HCT116 (cell line): ENCODE data around the gene TTC29. TPM values are rescaled to one million over a fixed set of nuclear protein-coding genes. Genes with fewer than 3 reads are reported as not detected.
"Not testable (repeated sequence)": the region's sequence is repeated elsewhere in the genome, so short reads cannot be mapped to it uniquely, and the experiment has no call there.

Experiments
- ATAC-seq: fragments of 200-7000 bp; cut with Tn5 transposase; 2 replicates; pipeline ENCODE4 v1.9.1; 2020; ENCODE audit warnings: mild to moderate bottlenecking, moderate library complexity
- BruUV-seq: library from RNA; stranded (reverse); fragments of 400-500 nt; replicated peaks from 2 replicates; lab custom pipeline; 2021; lab: Mats Ljungman, UMichigan
- CTCF ChIA-PET: fragments of 300-600 bp; sonication (Branson Sonifier 250); formaldehyde crosslinking; loops from one replicate; lab custom pipeline; 2021; ENCODE audit warnings: antibody characterized with exemption; lab: Charles Lee
- POLR2A ChIA-PET: fragments of 300-600, 350-600 bp; sonication (Branson Sonifier 250); formaldehyde crosslinking; loops from one replicate; lab custom pipeline; 2021; ENCODE audit warnings: antibody characterized with exemption; lab: Charles Lee
- RAD21 ChIA-PET, 2 experiments: fragments of 300-600 bp; sonication (Branson Sonifier 250); formaldehyde crosslinking; loops; one replicate each; lab custom pipeline; 2023; ENCODE audit warnings: low total read pairs in 2 of 2; ENCODE audit not compliant: uncharacterized antibody in 2 of 2, unreplicated experiment in 2 of 2, low non-redundant PET in 1 of 2; lab: Charles Lee
- DNase-seq: peaks from one replicate; pipeline ENCODE4 v3.0.0-alpha.2; 2010; ENCODE audit warnings: low read depth, low spot score
- H2AFZ ChIP-seq: fragments of 200-600 bp; shearing (Covaris generic), sonication (generic); 2 replicates; pipeline ENCODE4 v1.6.1; 2017; ENCODE audit warnings: low read depth, mixed run types, mixed read lengths, antibody characterized with exemption, low read length; ENCODE audit not compliant: poor library complexity, severe bottlenecking
- H3K27ac ChIP-seq: 2 replicates; pipeline ENCODE4 v1.5.1; 2012; ENCODE audit warnings: low read depth, low read length
- H3K27me3 ChIP-seq: fragments of 200-600 bp; sonication (generic); 2 replicates; pipeline ENCODE4 v1.6.1; 2016; ENCODE audit warnings: mixed run types, low read length, mixed read lengths; ENCODE audit not compliant: insufficient read depth
- H3K36me3 ChIP-seq, 2 experiments: fragments of 200-500 bp in 1 of 2; fragments of 200-600 bp in 1 of 2; sonication (Bioruptor generic) in 1 of 2; sonication (generic) in 1 of 2; 2 replicates each; pipeline versions ENCODE4 v1.5.1 to v1.6.1; 2014 to 2016; ENCODE audit warnings: low read length in 2 of 2, inconsistent platforms in 1 of 2, mixed read lengths in 1 of 2, mixed run types in 1 of 2; ENCODE audit not compliant: insufficient read depth in 2 of 2, control insufficient read depth in 1 of 2
- H3K4me1 ChIP-seq, 2 experiments: fragments of 200-600 bp in 1 of 2; sonication (generic) in 1 of 2; 2 replicates each; pipeline versions ENCODE4 v1.5.1 to v1.6.1; 2012 to 2017; ENCODE audit warnings: low read length in 2 of 2, inconsistent platforms in 1 of 2, mild to moderate bottlenecking in 1 of 2, mixed read lengths in 1 of 2, mixed run types in 1 of 2, moderate library complexity in 1 of 2; ENCODE audit not compliant: insufficient read depth in 2 of 2, control insufficient read depth in 1 of 2
- H3K4me2 ChIP-seq: fragments of 200-600 bp; sonication (generic); 2 replicates; pipeline ENCODE4 v1.6.1; 2017; ENCODE audit warnings: mixed run types, low read length, mixed read lengths
- H3K4me3 ChIP-seq, 2 experiments: fragments of 200-600 bp in 1 of 2; sonication (generic) in 1 of 2; replicated peaks in 1 of 2; 2 replicates each; pipeline ENCODE4 v1.5.1; 2011 to 2016; ENCODE audit warnings: low read length in 2 of 2, control low read depth in 1 of 2, low read depth in 1 of 2, mild to moderate bottlenecking in 1 of 2, mixed read lengths in 1 of 2, mixed run types in 1 of 2
- H3K79me2 ChIP-seq: fragments of 200-600 bp; sonication (generic); 2 replicates; pipeline ENCODE4 v1.6.1; 2017; ENCODE audit warnings: mild to moderate bottlenecking, mixed run types, low read length, moderate library complexity, mixed read lengths; ENCODE audit not compliant: insufficient read depth
- H3K9ac ChIP-seq: fragments of 200-600 bp; sonication (generic); 2 replicates; pipeline ENCODE4 v1.6.1; 2016; ENCODE audit warnings: low read length, mixed read lengths
- H3K9me2 ChIP-seq: fragments of 200-600 bp; sonication (generic), shearing (Covaris generic); 2 replicates; pipeline ENCODE4 v1.6.1; 2017; ENCODE audit warnings: mixed run types, mild to moderate bottlenecking, moderate library complexity; ENCODE audit not compliant: insufficient read depth
- H3K9me3 ChIP-seq, 2 experiments: fragments of 200-500 bp in 1 of 2; fragments of 200-600 bp in 1 of 2; sonication (Bioruptor generic) in 1 of 2; sonication (generic) in 1 of 2; 2 replicates each; pipeline ENCODE4 v1.6.1; 2014 to 2017; ENCODE audit warnings: low read length in 2 of 2, mixed read lengths in 2 of 2, inconsistent platforms in 1 of 2, low read depth in 1 of 2, mild to moderate bottlenecking in 1 of 2, mixed run types in 1 of 2, moderate library complexity in 1 of 2; ENCODE audit not compliant: control insufficient read depth in 1 of 2, insufficient read depth in 1 of 2
- H4K20me1 ChIP-seq: fragments of 200-600 bp; sonication (generic), shearing (Covaris generic); 2 replicates; pipeline ENCODE4 v1.6.1; 2017; ENCODE audit warnings: mixed run types, mild to moderate bottlenecking, moderate library complexity; ENCODE audit not compliant: insufficient read depth
- CBX3 ChIP-seq: IDR thresholded peaks from 2 replicates; pipeline ENCODE4 v1.6.1; 2012; ENCODE audit warnings: low read depth
- CEBPB ChIP-seq: IDR thresholded peaks from 2 replicates; pipeline ENCODE4 v1.6.1; 2012; ENCODE audit warnings: low read depth
- EGR1 ChIP-seq: IDR thresholded peaks from 2 replicates; pipeline ENCODE4 v1.6.1; 2012; ENCODE audit warnings: low read depth
- ELF1 ChIP-seq: IDR thresholded peaks from 2 replicates; pipeline ENCODE4 v1.6.1; 2012; ENCODE audit warnings: low read depth, borderline replicate concordance
- EZH2 ChIP-seq: fragments of 200-600 bp; sonication (generic); IDR thresholded peaks from 2 replicates; pipeline ENCODE4 v1.6.1; 2017; ENCODE audit warnings: antibody characterized with exemption, mixed run types
- EZH2phosphoT487 ChIP-seq: fragments of 200-600 bp; IDR thresholded peaks from 2 replicates; pipeline ENCODE4 v1.6.1; 2018; ENCODE audit warnings: antibody characterized with exemption, borderline replicate concordance
- FOSL1 ChIP-seq: IDR thresholded peaks from 2 replicates; pipeline ENCODE4 v1.6.1; 2012; ENCODE audit warnings: low read depth
- JUND ChIP-seq: IDR thresholded peaks from 2 replicates; pipeline ENCODE4 v1.6.1; 2012
- POLR2A ChIP-seq: IDR thresholded peaks from 2 replicates; pipeline ENCODE4 v1.7.0; 2011; ENCODE audit warnings: borderline replicate concordance; ENCODE audit not compliant: insufficient read depth, insufficient read length; ENCODE audit errors: extremely low read depth
- RAD21 ChIP-seq: IDR thresholded peaks from 2 replicates; pipeline ENCODE4 v1.6.1; 2012; ENCODE audit warnings: low read depth, mild to moderate bottlenecking
- SIN3A ChIP-seq: IDR thresholded peaks from 2 replicates; pipeline ENCODE4 v1.6.1; 2012; ENCODE audit warnings: low read depth
- SP1 ChIP-seq: IDR thresholded peaks from 2 replicates; pipeline ENCODE4 v1.6.1; 2012; ENCODE audit warnings: low read depth
- SRF ChIP-seq: IDR thresholded peaks from 2 replicates; pipeline ENCODE4 v1.6.1; 2012; ENCODE audit warnings: low read depth
- TCF7L2 ChIP-seq: IDR thresholded peaks from 2 replicates; pipeline ENCODE4 v1.7.0; 2011; ENCODE audit warnings: borderline replicate concordance, inconsistent platforms; ENCODE audit not compliant: insufficient read depth, insufficient read length; ENCODE audit errors: extremely low read depth
- YY1 ChIP-seq: IDR thresholded peaks from 2 replicates; pipeline ENCODE4 v1.6.1; 2011; ENCODE audit warnings: low read length, low read depth, moderate library complexity, mild to moderate bottlenecking; ENCODE audit not compliant: insufficient replicate concordance; ENCODE audit errors: extremely low read depth
- intact Hi-C: fragments of 100-400 bp; cut with micrococcal nuclease; formaldehyde crosslinking; loops from 2 replicates; pipeline ENCODE4 v1.10.0; 2022
- total RNA-seq: library from RNA; stranded (reverse); gene quantifications from one replicate; pipeline ENCODE4 v1.2.1, GENCODE V29; 2021; ENCODE audit not compliant: unreplicated experiment
- TF ChIP-seq, protein P1 (sequence below): IDR thresholded peaks from 2 replicates; pipeline ENCODE4 v1.6.1; 2012
- TF ChIP-seq, protein P2 (sequence below): IDR thresholded peaks from 2 replicates; pipeline ENCODE4 v1.6.1; 2012
- TF ChIP-seq, protein P3 (sequence below), 3 experiments: fragments of 200-600 bp in 1 of 3; sonication (generic) in 1 of 3; IDR thresholded peaks in 2 of 3; conservative IDR thresholded peaks in 1 of 3; 2 replicates each; pipeline ENCODE4 v1.5.1; 2012 to 2017; ENCODE audit warnings: low read depth in 2 of 3, low read length in 2 of 3, antibody characterized with exemption in 1 of 3, borderline replicate concordance in 1 of 3, control low read depth in 1 of 3, mild to moderate bottlenecking in 1 of 3, mixed read lengths in 1 of 3, mixed run types in 1 of 3, moderate library complexity in 1 of 3; ENCODE audit not compliant: insufficient read depth in 1 of 3

TTC29 gene
- total RNA-seq, 1 experiment from 2014 or later: not detected

DNA sequence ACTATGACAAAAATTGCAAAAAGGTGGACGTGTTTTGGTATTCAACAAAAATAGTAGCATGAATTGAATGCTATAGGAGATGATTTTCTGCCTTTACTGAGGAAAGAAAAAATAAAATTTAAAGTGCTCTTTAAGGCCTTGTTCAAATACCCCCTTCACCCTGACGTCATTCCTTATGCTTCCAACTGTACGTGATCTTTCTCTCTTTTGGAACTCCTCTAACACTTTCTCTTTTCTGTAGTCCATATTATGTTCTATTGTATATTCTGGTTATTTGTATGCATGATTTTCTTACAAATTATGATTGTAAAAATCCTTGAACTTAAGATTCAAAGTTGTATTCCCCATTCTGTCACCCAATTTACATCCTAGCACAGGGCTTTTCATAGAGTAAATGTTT is 206.5 kb downstream of the TTC29 start:
- BruUV-seq: no TSS peak
- intact Hi-C loops: no loop called here
- H3K9ac ChIP-seq: no peak overlapping the region

DNA sequence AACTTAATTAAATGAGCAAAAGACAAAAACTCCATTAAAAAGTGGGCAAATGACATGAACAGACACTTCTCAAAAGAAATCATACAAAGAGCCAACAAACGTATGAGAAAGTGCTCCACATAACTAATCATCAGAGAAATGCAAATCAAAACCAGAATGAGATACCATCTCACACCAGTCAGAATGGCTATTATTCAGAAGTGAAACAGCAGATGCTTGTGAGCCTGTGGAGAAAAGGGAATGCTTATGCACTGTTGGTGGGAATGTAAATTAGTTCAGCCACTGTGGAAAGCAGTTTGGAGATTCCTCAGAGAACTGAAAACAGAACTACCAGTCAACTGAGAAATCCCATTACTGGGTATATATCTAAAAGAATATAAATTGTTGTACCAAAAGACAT is 222.1 kb downstream of the TTC29 start:
- H3K27ac ChIP-seq, H3K4me3 ChIP-seq, H3K9ac ChIP-seq, H3K9me3 ChIP-seq, H3K4me1 ChIP-seq, ATAC-seq, H3K36me3 ChIP-seq, H4K20me1 ChIP-seq, H2AFZ ChIP-seq, H3K27me3 ChIP-seq, H3K79me2 ChIP-seq, POLR2A ChIA-PET, DNase-seq, RAD21 ChIA-PET, intact Hi-C loops, CTCF ChIA-PET, H3K4me2 ChIP-seq, H3K9me2 ChIP-seq, BruUV-seq: not testable (repeated sequence)

More for the DNA sequence above, 206.5 kb downstream of the TTC29 start:
- Histone ChIP-seq H3K4me2 (no peak overlapping the region), H3K4me3 (no peak overlapping the region), H3K36me3 (no peaks in the 10 kb centered on the region), H2AFZ (no peak overlapping the region), H3K27me3 (peaks cover 16% of the 10 kb centered on the region), H3K4me1 (no peaks in the 10 kb centered on the region), H3K79me2 (no peaks in the 10 kb centered on the region), H4K20me1 (no peaks in the 10 kb centered on the region), H3K9me2 (no peaks in the 10 kb centered on the region), H3K9me3 (no peaks in the 10 kb centered on the region), H3K27ac (no peak overlapping the region)
- DNase-seq (no peak), ATAC-seq (no peak)
- POLR2A ChIA-PET: no interaction called here
- no peak for TF ChIP-seq YY1
- TF ChIP-seq CBX3: no peak
- TF ChIP-seq SP1: no peak
- no peak for TF ChIP-seq EZH2phosphoT487
- TF ChIP-seq CEBPB: no peak
- no peak for TF ChIP-seq POLR2A
- no peak for TF ChIP-seq RAD21
- TF ChIP-seq JUND: no peak
- TF ChIP-seq SRF: no peak
- TF ChIP-seq SIN3A: no peak
- no peak for TF ChIP-seq EZH2
- no peak for TF ChIP-seq TCF7L2
- TF ChIP-seq, protein P1, sequence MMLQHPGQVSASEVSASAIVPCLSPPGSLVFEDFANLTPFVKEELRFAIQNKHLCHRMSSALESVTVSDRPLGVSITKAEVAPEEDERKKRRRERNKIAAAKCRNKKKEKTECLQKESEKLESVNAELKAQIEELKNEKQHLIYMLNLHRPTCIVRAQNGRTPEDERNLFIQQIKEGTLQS: no peak
- no peak for TF ChIP-seq EGR1
- TF ChIP-seq, protein P2, sequence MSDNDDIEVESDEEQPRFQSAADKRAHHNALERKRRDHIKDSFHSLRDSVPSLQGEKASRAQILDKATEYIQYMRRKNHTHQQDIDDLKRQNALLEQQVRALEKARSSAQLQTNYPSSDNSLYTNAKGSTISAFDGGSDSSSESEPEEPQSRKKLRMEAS: no peak
- TF ChIP-seq FOSL1: no peak
- no peak for TF ChIP-seq ELF1
- TF ChIP-seq, protein P3, sequence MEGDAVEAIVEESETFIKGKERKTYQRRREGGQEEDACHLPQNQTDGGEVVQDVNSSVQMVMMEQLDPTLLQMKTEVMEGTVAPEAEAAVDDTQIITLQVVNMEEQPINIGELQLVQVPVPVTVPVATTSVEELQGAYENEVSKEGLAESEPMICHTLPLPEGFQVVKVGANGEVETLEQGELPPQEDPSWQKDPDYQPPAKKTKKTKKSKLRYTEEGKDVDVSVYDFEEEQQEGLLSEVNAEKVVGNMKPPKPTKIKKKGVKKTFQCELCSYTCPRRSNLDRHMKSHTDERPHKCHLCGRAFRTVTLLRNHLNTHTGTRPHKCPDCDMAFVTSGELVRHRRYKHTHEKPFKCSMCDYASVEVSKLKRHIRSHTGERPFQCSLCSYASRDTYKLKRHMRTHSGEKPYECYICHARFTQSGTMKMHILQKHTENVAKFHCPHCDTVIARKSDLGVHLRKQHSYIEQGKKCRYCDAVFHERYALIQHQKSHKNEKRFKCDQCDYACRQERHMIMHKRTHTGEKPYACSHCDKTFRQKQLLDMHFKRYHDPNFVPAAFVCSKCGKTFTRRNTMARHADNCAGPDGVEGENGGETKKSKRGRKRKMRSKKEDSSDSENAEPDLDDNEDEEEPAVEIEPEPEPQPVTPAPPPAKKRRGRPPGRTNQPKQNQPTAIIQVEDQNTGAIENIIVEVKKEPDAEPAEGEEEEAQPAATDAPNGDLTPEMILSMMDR (IDR thresholded peaks at IDR 0.05 in 2 of 3, conservative IDR thresholded peaks at IDR 0.05 in 1 of 3; ENCODE audit: borderline replicate concordance in 1 of 3, insufficient read depth in 1 of 3, low read depth in 2 of 3, low read length in 2 of 3): no peak
- CTCF ChIA-PET: no interaction called here
- RAD21 ChIA-PET: no interaction called here
